Psoas muscle (tissue), 8 donors: ENCODE measurements around the gene ALKBH5. TPM values are rescaled to one million over a fixed set of nuclear protein-coding genes. Genes with fewer than 3 reads are reported as not detected.

Experiments
- ATAC-seq, 4 donors: fragments of 200-7000 bp; cut with Tn5 transposase; one replicate each; pipeline ENCODE4 v1.9.1; 2020; ENCODE audit warnings: moderate library complexity in 3 of 4, mild to moderate bottlenecking in 2 of 4
- DNase-seq, 2 donors: peaks; one replicate each; pipeline ENCODE4 v3.0.0-alpha.2; 2020
- H3K27ac ChIP-seq: fragments of 200-600 bp; one replicate; pipeline ENCODE4 v1.8.0; 2022
- H3K27me3 ChIP-seq, 3 donors: fragments of 200-600 bp in 1 of 3; one replicate each; pipeline versions ENCODE4 v1.6.1 to v1.8.0; 2013 to 2022; ENCODE audit warnings: low read length in 2 of 3, mild to moderate bottlenecking in 2 of 3, moderate library complexity in 1 of 3; ENCODE audit not compliant: insufficient read depth in 3 of 3
- H3K36me3 ChIP-seq, 2 donors: fragments of 200-600 bp in 1 of 2; one replicate each; pipeline versions ENCODE4 v1.6.1 to v1.8.0; 2013 to 2022; ENCODE audit warnings: low read depth in 1 of 2, mild to moderate bottlenecking in 1 of 2, moderate library complexity in 1 of 2; ENCODE audit not compliant: insufficient read depth in 1 of 2
- H3K4me1 ChIP-seq: fragments of 200-600 bp; one replicate; pipeline ENCODE4 v1.8.0; 2022
- H3K4me3 ChIP-seq: fragments of 200-600 bp; one replicate; pipeline ENCODE4 v1.8.0; 2022; ENCODE audit warnings: mild to moderate bottlenecking
- H3K9me3 ChIP-seq: fragments of 200-600 bp; one replicate; pipeline ENCODE4 v1.8.0; 2022
- WGBS, 3 donors: extraction: QIAGEN DNeasy Blood & Tissue Kit; methylation state at CpG; one replicate each; pipeline versions ENCODE4 v1.1.6 to v1.1.7; 2013; 5-methylcytosine and 5-hydroxymethylcytosine counted together
- intact Hi-C, 2 donors: fragments of 100-400 bp; cut with DNase I; formaldehyde crosslinking; loops; one replicate each; pipeline versions ENCODE4 v1.11.0 to v1.14.2; 2022
- polyA plus RNA-seq, 3 donors: library from polyadenylated mRNA; stranded (reverse); fragments of 200-250 nt; gene quantifications; one replicate each; pipeline ENCODE4 v1.2.3, GENCODE V29; 2013
- total RNA-seq, 4 donors: library from RNA; stranded (reverse); fragmentation: NEBNext Ultra II Directional in 2 of 4; extraction: Animal tissue kit (Norgen Biotek cat#: 25700) in 2 of 4; gene quantifications; one replicate each; pipeline versions ENCODE4 v1.2.1 to v1.2.4, GENCODE V29; 2021 to 2023
- TF ChIP-seq, protein P1 (sequence below): fragments of 200-600 bp; IDR thresholded peaks from one replicate; pipeline ENCODE4 v1.8.0; 2022; ENCODE audit warnings: antibody characterized with exemption
- donor health status: healthy with polysubstance abuse.
- donor health status: DM: no; HTN: no; CAD: no; lungs with moderate emphysema.
- donor health status: Bipolar disorder and iron deficiency.
- donor health status: healthy.
- donor health status: DM: yes; HTN: yes; CAD: no.
- donor health status: DM: no; HTN: no; CAD: no.
- donor health status: DM: no; HTN: no; CAD: no.
- donor health status: DM: yes; HTN: yes; CAD: no.

The ALKBH5 gene
- total and polyA plus RNA-seq, 7 donors, result 91.7 to 235 (median 206) TPM

DNA sequence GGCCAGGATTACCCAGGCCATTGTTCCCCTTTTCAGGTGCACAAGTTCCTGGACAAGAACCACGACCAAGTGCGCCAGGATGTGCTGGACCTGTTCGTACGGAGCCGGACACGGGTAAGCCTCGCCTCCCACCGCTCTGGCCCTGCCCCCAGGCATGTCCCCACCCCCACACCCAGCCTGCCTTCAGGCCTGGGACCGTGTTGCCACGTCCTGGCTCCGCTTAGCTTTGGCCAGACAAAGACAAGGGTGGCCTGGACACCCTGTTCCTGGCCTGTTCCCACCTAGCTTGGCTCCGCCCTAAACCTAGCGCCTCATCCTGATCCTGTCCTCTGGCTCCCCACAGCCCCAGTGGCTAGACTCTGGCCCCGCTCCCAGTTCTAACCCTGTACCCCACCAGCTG is 44.1 kb upstream of the ALKBH5 start:
- no peaks in the 10 kb centered on the region for H3K4me1 ChIP-seq
- ATAC-seq (peak in 3 of 4 donors; percentile 18 to 49 (median 39)), DNase-seq (no peak)
- 72 to 76% (median 76%) methylated on average over 14 of the region's 14 CpGs for WGBS, 3 donors
- no peaks in the 10 kb centered on the region for H3K9me3 ChIP-seq
- H3K27ac ChIP-seq, result no peak overlapping the region
- TF ChIP-seq, protein P1, sequence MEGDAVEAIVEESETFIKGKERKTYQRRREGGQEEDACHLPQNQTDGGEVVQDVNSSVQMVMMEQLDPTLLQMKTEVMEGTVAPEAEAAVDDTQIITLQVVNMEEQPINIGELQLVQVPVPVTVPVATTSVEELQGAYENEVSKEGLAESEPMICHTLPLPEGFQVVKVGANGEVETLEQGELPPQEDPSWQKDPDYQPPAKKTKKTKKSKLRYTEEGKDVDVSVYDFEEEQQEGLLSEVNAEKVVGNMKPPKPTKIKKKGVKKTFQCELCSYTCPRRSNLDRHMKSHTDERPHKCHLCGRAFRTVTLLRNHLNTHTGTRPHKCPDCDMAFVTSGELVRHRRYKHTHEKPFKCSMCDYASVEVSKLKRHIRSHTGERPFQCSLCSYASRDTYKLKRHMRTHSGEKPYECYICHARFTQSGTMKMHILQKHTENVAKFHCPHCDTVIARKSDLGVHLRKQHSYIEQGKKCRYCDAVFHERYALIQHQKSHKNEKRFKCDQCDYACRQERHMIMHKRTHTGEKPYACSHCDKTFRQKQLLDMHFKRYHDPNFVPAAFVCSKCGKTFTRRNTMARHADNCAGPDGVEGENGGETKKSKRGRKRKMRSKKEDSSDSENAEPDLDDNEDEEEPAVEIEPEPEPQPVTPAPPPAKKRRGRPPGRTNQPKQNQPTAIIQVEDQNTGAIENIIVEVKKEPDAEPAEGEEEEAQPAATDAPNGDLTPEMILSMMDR, result no peak
- H3K36me3 ChIP-seq, result no peaks in the 10 kb centered on the region
- intact Hi-C loops, result no loop called here
- no peaks in the 10 kb centered on the region for H3K27me3 ChIP-seq
- H3K4me3 ChIP-seq, result no peak overlapping the region

- peak in 2 of 4 donors; percentile 30 to 49 for ATAC-seq
- DNase-seq, result no peak
- TF ChIP-seq, protein P1, result no peak
- 69 to 76% (median 72%) methylated on average over 3 of the region's 3 CpGs for WGBS, 3 donors
- intact Hi-C loops, result loop anchor here (5.0 to 10.0 kb wide), 3 partner anchors 42 to 77 kb away; partner anchors contain the start of gene ALKBH5 (in 1 of the 2)
- no peaks in the 10 kb centered on the region for H3K4me1 ChIP-seq
- no peak overlapping the region for H3K4me3 ChIP-seq
- H3K9me3 ChIP-seq, result no peaks in the 10 kb centered on the region
- H3K36me3 ChIP-seq, result no peaks in the 10 kb centered on the region
- H3K27ac ChIP-seq, result no peak overlapping the region
- no peaks in the 10 kb centered on the region for H3K27me3 ChIP-seq
Measured at GRCh38 chr17:18139949-18140348, 43.7 kb upstream of the ALKBH5 start.

- no peak for DNase-seq
- intact Hi-C loops, result loop anchor here (5.0 to 10.0 kb wide), 3 partner anchors 42 to 77 kb away; partner anchors contain the start of gene ALKBH5 (in 1 of the 2)
- no peaks in the 10 kb centered on the region for H3K9me3 ChIP-seq
- 83 to 87% (median 84%) methylated on average over 3 of the region's 3 CpGs for WGBS, 3 donors
- H3K36me3 ChIP-seq, result no peaks in the 10 kb centered on the region
- no peaks in the 10 kb centered on the region for H3K27me3 ChIP-seq
- no peak overlapping the region for H3K27ac ChIP-seq
- ATAC-seq, result peak in 2 of 4 donors; percentile 3 to 7
- TF ChIP-seq, protein P1, result no peak
- no peak overlapping the region for H3K4me3 ChIP-seq
- no peaks in the 10 kb centered on the region for H3K4me1 ChIP-seq
Measured at GRCh38 chr17:18140648-18141047, 43.0 kb upstream of the ALKBH5 start.

GRCh38 chr17:18141210-18141803 is 42.3 kb upstream of the ALKBH5 start:
- 26 to 34% (median 33%) methylated on average over 9 of the region's 9 CpGs for WGBS, 3 donors
- H3K27ac ChIP-seq, result no peak overlapping the region
- no peaks in the 10 kb centered on the region for H3K9me3 ChIP-seq
- ATAC-seq (peak in 3 of 4 donors; percentile 41 to 72 (median 50)), DNase-seq (no peak)
- intact Hi-C loops, result loop anchor here (5.0 to 10.0 kb wide), 3 partner anchors 41 to 76 kb away; partner anchors contain the start of gene ALKBH5 (in 1 of the 2)
- TF ChIP-seq, protein P1, result peak; percentile 62
- no peak overlapping the region for H3K4me3 ChIP-seq
- no peaks in the 10 kb centered on the region for H3K36me3 ChIP-seq
- H3K27me3 ChIP-seq, result no peaks in the 10 kb centered on the region
- H3K4me1 ChIP-seq, result no peaks in the 10 kb centered on the region
